Stimulated activated CD4-positive, alpha-beta T cell treated with anti-CD3 and anti-CD28 coated beads, Interleukin-12 subunit alpha, Interleukin-12 subunit beta, amount 100 ng/mL, for 24 hours (primary cell): ENCODE measurements around the gene NOL11.
A peak's percentile ranks its signal among the peaks of the same experiment; 100 is the strongest.
"Not testable (repeated sequence)": the region's sequence is repeated elsewhere in the genome, so short reads cannot be mapped to it uniquely, and the experiment has no call there.

ENCODE experiments used
- DNase-seq, 2 experiments: peaks; one replicate each; pipeline ENCODE4 v3.0.0-alpha.2; 2020; ENCODE audit warnings: low read depth in 2 of 2

Gene NOL11

GRCh38 chr17:67754001-67754400 is 36.3 kb downstream of the NOL11 start:
- DNase-seq: no peak

- DNase-seq: not testable (repeated sequence)
These were observed 37.0 kb downstream of the NOL11 start for GRCh38 chr17:67754686-67755085.

GRCh38 chr17:67756766-67757165 is 39.0 kb downstream of the NOL11 start:
- DNase-seq: not testable (repeated sequence)

GRCh38 chr17:67759355-67760171 is 41.8 kb downstream of the NOL11 start:
- DNase-seq: no peak

- DNase-seq: no peak
These were observed 47.9 kb downstream of the NOL11 start for GRCh38 chr17:67765623-67766022.

GRCh38 chr17:67769231-67769630 is 51.5 kb downstream of the NOL11 start:
- no peak for DNase-seq

GRCh38 chr17:67770539-67770938 is 52.8 kb downstream of the NOL11 start:
- no peak for DNase-seq

GRCh38 chr17:67772679-67773078 is 54.9 kb downstream of the NOL11 start:
- no peak for DNase-seq

GRCh38 chr17:67773246-67773645 is 55.5 kb downstream of the NOL11 start:
- no peak for DNase-seq

- peak in 1 of 2 experiments; percentile 7 for DNase-seq
These were observed 61.4 kb downstream of the NOL11 start for GRCh38 chr17:67779098-67779672.

- DNase-seq: no peak
These were observed 66.8 kb downstream of the NOL11 start for GRCh38 chr17:67784364-67785121.

GRCh38 chr17:67785122-67785477 is 67.4 kb downstream of the NOL11 start:
- DNase-seq: no peak

GRCh38 chr17:67785504-67785903 is 67.8 kb downstream of the NOL11 start:
- DNase-seq: no peak
